Left renal cortex interstitium (tissue), 4 donors: ENCODE measurements around the gene CDC16. TPM values are rescaled to one million over a fixed set of nuclear protein-coding genes. Genes with fewer than 3 reads are reported as not detected.

Experiments used
- DNase-seq, 4 donors: peaks; one replicate each; pipeline ENCODE4 v3.0.0-alpha.2; 2013; ENCODE audit warnings: low read depth in 4 of 4, low spot score in 2 of 4, missing footprints in 1 of 4
- polyA plus RNA-seq, 4 donors: library from polyadenylated mRNA; unstranded; fragments of 120-200 nt; gene quantifications; one replicate each; pipeline ENCODE4 v1.2.1, GENCODE V29; 2013; ENCODE audit not compliant: insufficient read length in 4 of 4

The CDC16 gene
- polyA plus RNA-seq, 4 donors = 86.0 to 174 (median 135) TPM

- DNase-seq = no peak
These were observed 61.8 kb downstream of the CDC16 start for GRCh38 chr13:114296448-114296847.

- DNase-seq = no peak
These were observed 62.2 kb downstream of the CDC16 start for GRCh38 chr13:114296902-114297301.

GRCh38 chr13:114298866-114299265 lies 64.2 kb downstream of the CDC16 start:
- no peak for DNase-seq

- no peak for DNase-seq
These were observed 65.1 kb downstream of the CDC16 start for GRCh38 chr13:114299604-114300305.

GRCh38 chr13:114303700-114304327 lies 69.1 kb downstream of the CDC16 start:
- no peak for DNase-seq

GRCh38 chr13:114304346-114305034 lies 69.8 kb downstream of the CDC16 start:
- DNase-seq = no peak

GRCh38 chr13:114309086-114309485 lies 74.4 kb downstream of the CDC16 start:
- DNase-seq = no peak

- no peak for DNase-seq
These were observed 75.2 kb downstream of the CDC16 start for GRCh38 chr13:114309806-114310410.

- no peak for DNase-seq
These were observed 76.3 kb downstream of the CDC16 start for GRCh38 chr13:114310956-114311355.

- DNase-seq = no peak
These were observed 76.7 kb downstream of the CDC16 start for GRCh38 chr13:114311387-114311786.

- no peak for DNase-seq
These were observed 77.2 kb downstream of the CDC16 start for GRCh38 chr13:114311908-114312307.

- no peak for DNase-seq
These were observed 78.6 kb downstream of the CDC16 start for GRCh38 chr13:114313061-114313860.

- peak; percentile 82 to 93 (median 86) for DNase-seq
These were observed 79.6 kb downstream of the CDC16 start, which contains the start of gene CHAMP1 for GRCh38 chr13:114314074-114314912. CHAMP1 (plus strand) TSS chr13:114314503; CDS start chr13:114323843, 9,340 bp downstream.

GRCh38 chr13:114315074-114315785 lies 80.5 kb downstream of the CDC16 start:
- DNase-seq = no peak

- DNase-seq = no peak
These were observed 83.9 kb downstream of the CDC16 start for GRCh38 chr13:114318624-114319023.

- DNase-seq = no peak
These were observed 84.8 kb downstream of the CDC16 start for GRCh38 chr13:114319441-114319913.

GRCh38 chr13:114320065-114320464 lies 85.4 kb downstream of the CDC16 start:
- no peak for DNase-seq

- no peak for DNase-seq
These were observed 86.6 kb downstream of the CDC16 start for GRCh38 chr13:114321256-114321655.
